SU-DHL-6 (cell line): ENCODE results near the gene PRDM16.

Experiments
- H2AFZ ChIP-seq: fragments of 200-600 bp; sonication (generic); 2 replicates; pipeline ENCODE4 v1.6.1; 2014; ENCODE audit warnings: low read depth, mild to moderate bottlenecking, moderate library complexity, mixed read lengths, antibody characterized with exemption, low read length; ENCODE audit not compliant: severe bottlenecking
- H3F3A ChIP-seq: fragments of 200-600 bp; shearing (Covaris generic); 2 replicates; pipeline ENCODE4 v1.6.0; 2016; ENCODE audit warnings: antibody characterized with exemption, mild to moderate bottlenecking; ENCODE audit not compliant: insufficient read depth
- H3K27ac ChIP-seq: fragments of 200-600 bp; sonication (generic); 2 replicates; pipeline ENCODE4 v1.5.1; 2016; ENCODE audit warnings: low read depth, mild to moderate bottlenecking, low read length, moderate library complexity, mixed read lengths
- H3K27me3 ChIP-seq: fragments of 200-600 bp; sonication (generic), shearing (Covaris generic); 2 replicates; pipeline ENCODE4 v1.6.0; 2014; ENCODE audit warnings: mild to moderate bottlenecking, low read length
- H3K36me3 ChIP-seq: fragments of 200-600 bp; sonication (generic); 2 replicates; pipeline ENCODE4 v1.6.1; 2014; ENCODE audit warnings: mild to moderate bottlenecking, low read length, mixed read lengths
- H3K4me2 ChIP-seq: fragments of 300-600, 200-600 bp; shearing (Covaris generic), sonication (generic); 2 replicates; pipeline ENCODE4 v1.6.0; 2014; ENCODE audit warnings: low read length, low read depth, mild to moderate bottlenecking; ENCODE audit not compliant: poor library complexity, severe bottlenecking
- H3K4me3 ChIP-seq: fragments of 200-600 bp; sonication (generic); 2 replicates; pipeline ENCODE4 v1.5.1; 2014; ENCODE audit warnings: antibody characterized with exemption, low read length, mild to moderate bottlenecking, mixed read lengths; ENCODE audit not compliant: insufficient read depth, poor library complexity, severe bottlenecking
- H3K79me2 ChIP-seq: fragments of 200-600 bp; sonication (generic); 2 replicates; pipeline ENCODE4 v1.6.1; 2014; ENCODE audit warnings: mild to moderate bottlenecking, low read length, moderate library complexity; ENCODE audit not compliant: insufficient read depth
- H3K9ac ChIP-seq: fragments of 200-600 bp; sonication (generic); 2 replicates; pipeline ENCODE4 v1.7.0; 2014; ENCODE audit warnings: mild to moderate bottlenecking, low read length
- H3K9me2 ChIP-seq: fragments of 200-600 bp; sonication (generic); replicated peaks from 2 replicates; pipeline ENCODE4 v1.6.1; 2014; ENCODE audit warnings: low read length; ENCODE audit not compliant: insufficient read depth
- H3K9me3 ChIP-seq: fragments of 200-600 bp; sonication (generic); 2 replicates; pipeline ENCODE4 v1.6.1; 2014; ENCODE audit warnings: low read length, mixed read lengths; ENCODE audit not compliant: insufficient read depth
- H4K20me1 ChIP-seq: fragments of 200-600 bp; sonication (generic); 2 replicates; pipeline ENCODE4 v1.6.1; 2014; ENCODE audit warnings: low read depth, mild to moderate bottlenecking, antibody characterized with exemption, low read length, moderate library complexity, mixed read lengths
- EZH2phosphoT487 ChIP-seq: fragments of 200-600 bp; sonication (generic), shearing (Covaris generic); conservative IDR thresholded peaks from 2 replicates; pipeline ENCODE4 v1.6.1; 2018; ENCODE audit warnings: mild to moderate bottlenecking, antibody characterized with exemption, low read length, moderate library complexity, mixed read lengths
- TF ChIP-seq, protein P1 (sequence below): fragments of 200-600 bp; sonication (generic); IDR thresholded peaks from one replicate; pipeline ENCODE4 v1.5.1; 2017; ENCODE audit warnings: antibody characterized with exemption, mild to moderate bottlenecking, low read length, moderate library complexity; ENCODE audit not compliant: insufficient read depth, poor library complexity, severe bottlenecking

Gene PRDM16

DNA sequence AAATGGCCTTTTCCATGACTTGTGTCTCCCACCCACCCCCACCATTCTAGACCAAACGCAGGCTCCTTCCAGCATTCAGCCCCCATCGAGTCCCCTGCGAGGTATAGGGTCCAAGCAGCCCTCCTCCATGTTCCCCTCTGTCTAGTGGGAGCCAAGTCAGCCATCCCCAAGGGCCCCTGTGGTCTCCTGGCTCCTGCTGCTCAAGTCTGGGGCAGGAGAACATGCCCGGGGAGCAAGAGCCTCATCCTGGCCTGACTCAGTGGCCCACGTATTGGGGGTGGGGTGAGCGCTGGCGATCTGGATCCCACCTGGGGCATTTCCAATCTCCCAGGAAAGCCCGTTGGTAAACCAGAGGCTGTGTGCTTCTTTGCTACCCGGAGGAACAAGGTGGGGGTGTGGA is 4.1 kb upstream of the PRDM16 start:
- no peaks in the 10 kb centered on the region for H3K9me2 ChIP-seq
- no peaks in the 10 kb centered on the region for H3K9me3 ChIP-seq
- no peaks in the 10 kb centered on the region for H3K27me3 ChIP-seq
- no peak overlapping the region for H3K4me3 ChIP-seq
- no peak overlapping the region for H3K27ac ChIP-seq
- no peaks in the 10 kb centered on the region for H4K20me1 ChIP-seq
- H2AFZ ChIP-seq, result no peak overlapping the region
- H3F3A ChIP-seq, result no peaks in the 10 kb centered on the region
- H3K9ac ChIP-seq, result no peak overlapping the region
- no peaks in the 10 kb centered on the region for H3K36me3 ChIP-seq
- H3K79me2 ChIP-seq, result no peaks in the 10 kb centered on the region
- TF ChIP-seq EZH2phosphoT487, result no peak
- TF ChIP-seq, protein P1, sequence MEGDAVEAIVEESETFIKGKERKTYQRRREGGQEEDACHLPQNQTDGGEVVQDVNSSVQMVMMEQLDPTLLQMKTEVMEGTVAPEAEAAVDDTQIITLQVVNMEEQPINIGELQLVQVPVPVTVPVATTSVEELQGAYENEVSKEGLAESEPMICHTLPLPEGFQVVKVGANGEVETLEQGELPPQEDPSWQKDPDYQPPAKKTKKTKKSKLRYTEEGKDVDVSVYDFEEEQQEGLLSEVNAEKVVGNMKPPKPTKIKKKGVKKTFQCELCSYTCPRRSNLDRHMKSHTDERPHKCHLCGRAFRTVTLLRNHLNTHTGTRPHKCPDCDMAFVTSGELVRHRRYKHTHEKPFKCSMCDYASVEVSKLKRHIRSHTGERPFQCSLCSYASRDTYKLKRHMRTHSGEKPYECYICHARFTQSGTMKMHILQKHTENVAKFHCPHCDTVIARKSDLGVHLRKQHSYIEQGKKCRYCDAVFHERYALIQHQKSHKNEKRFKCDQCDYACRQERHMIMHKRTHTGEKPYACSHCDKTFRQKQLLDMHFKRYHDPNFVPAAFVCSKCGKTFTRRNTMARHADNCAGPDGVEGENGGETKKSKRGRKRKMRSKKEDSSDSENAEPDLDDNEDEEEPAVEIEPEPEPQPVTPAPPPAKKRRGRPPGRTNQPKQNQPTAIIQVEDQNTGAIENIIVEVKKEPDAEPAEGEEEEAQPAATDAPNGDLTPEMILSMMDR, result no peak
- no peak overlapping the region for H3K4me2 ChIP-seq

DNA sequence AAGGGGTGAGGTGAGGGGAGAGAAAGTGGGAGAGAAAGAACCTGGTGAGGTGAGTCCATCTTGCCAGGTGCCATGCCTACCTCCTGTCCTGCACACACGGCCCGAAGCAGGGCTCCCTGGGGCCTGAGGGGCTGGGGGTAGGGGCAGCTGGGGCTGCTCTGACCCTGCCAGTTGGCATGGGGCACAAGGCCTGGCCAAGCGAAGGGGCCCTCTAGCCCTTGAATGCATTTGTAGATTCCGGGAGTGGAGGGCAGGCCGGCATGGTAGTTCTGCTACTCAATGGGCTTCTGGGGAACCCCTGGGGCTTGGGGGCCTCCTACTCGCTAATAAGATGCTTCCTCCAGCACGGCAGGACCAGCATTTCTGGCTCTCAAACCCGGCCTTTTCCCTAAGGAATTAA is 3.6 kb upstream of the PRDM16 start:
- Histone ChIP-seq H3K4me3 (no peak overlapping the region), H3K9me3 (no peaks in the 10 kb centered on the region), H3K36me3 (no peaks in the 10 kb centered on the region), H2AFZ (no peak overlapping the region), H3K9me2 (no peaks in the 10 kb centered on the region), H3K4me2 (no peak overlapping the region), H3K9ac (no peak overlapping the region), H3K27me3 (no peaks in the 10 kb centered on the region), H3K79me2 (no peaks in the 10 kb centered on the region), H3F3A (no peaks in the 10 kb centered on the region), H3K27ac (no peak overlapping the region), H4K20me1 (no peaks in the 10 kb centered on the region)
- no peak for TF ChIP-seq EZH2phosphoT487
- TF ChIP-seq, protein P1, result no peak

DNA sequence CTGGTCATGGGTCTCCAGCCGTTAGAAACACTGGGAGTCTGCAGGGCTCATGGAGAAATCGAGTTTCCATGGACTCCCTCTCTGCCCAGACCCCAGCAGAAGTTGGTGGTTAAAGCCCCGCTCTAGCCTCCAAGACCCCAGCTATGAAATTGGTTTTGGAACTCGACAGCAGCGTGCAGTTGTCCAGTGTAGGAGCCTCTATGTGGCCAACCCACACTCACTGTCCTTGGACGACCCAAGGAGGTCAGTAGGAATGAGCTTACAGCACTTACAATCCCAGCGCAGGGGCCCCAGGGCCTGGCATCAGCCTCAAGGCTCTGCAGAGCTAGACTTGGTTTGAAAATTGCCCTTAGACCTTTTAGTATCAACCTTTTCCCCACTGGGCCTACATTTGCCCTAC is 3.2 kb upstream of the PRDM16 start:
- Histone ChIP-seq H3K4me3 (no peak overlapping the region), H3K27me3 (no peaks in the 10 kb centered on the region), H3K36me3 (no peaks in the 10 kb centered on the region), H3K9me3 (no peaks in the 10 kb centered on the region), H3K9ac (no peak overlapping the region), H3K27ac (no peak overlapping the region), H2AFZ (no peak overlapping the region), H3F3A (no peaks in the 10 kb centered on the region), H4K20me1 (no peaks in the 10 kb centered on the region), H3K4me2 (no peak overlapping the region), H3K9me2 (no peaks in the 10 kb centered on the region), H3K79me2 (no peaks in the 10 kb centered on the region)
- TF ChIP-seq, protein P1, result no peak
- TF ChIP-seq EZH2phosphoT487, result no peak
